Activated CD8-positive, alpha-beta memory T cell treated with anti-CD3 and anti-CD28 coated beads, Interleukin-2, amount 50 U/mL, for 1 hour (primary cell): ENCODE results near the gene REPS1.

Source experiments
- DNase-seq: peaks from one replicate; pipeline ENCODE4 v3.0.0-alpha.2; 2020; ENCODE audit errors: extremely low read depth

The REPS1 gene

DNA sequence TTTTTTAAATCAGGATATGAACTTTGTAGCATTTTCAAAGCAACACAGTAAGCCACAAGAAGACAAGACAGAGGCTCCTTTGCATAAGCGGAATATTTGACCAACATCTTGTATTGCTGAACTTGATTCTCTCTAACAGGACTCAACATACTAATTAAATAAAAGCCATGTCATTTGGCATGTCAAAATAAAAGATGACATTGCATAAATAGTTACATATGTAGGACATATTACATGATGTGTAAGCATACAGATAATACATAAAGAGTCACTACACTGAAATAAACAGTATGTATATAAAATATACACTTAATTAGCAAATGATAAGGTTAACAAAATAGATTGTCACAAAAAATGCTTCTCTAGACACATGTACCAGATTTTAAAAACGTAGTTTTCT, 62.2 kb downstream of the REPS1 start:
- DNase-seq: no peak

DNA sequence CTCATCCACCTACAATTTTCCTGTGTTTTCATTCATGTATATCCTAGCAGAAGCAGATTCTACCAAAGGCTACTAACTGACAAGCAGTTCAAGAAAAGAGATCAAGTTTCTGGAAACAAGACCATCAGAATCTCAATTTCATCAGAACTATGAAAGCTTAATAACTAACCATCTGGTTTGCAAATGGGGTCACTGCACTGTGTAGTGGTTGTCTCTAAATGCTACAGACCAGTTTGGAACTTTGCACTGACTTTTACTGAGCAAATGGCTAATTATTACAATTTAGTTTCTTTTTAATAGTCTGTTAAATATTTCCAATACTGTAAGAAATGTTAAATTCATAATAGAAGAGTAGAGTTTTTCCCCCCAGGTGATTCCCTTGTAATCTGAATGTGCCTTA, 64.5 kb downstream of the REPS1 start:
- DNase-seq: no peak

DNA sequence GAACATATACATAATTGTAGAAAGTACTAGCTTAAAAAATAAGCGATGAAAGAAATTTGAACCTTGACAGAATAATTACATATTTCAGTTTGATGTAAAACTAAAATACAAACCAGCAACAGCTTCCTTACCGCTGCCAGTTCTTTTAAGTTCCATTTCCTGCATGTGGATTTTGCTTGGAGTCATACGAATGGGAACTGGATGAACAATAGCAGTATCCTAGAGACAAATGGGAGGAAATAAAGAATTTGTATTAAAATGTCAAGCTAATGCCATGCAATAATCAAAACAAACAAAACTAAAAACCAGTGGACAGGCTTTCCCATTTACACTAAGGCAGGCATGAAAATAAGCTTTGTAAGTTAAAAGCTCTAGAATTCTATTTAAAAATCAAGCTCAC, 67.1 kb downstream of the REPS1 start:
- DNase-seq: no peak

GRCh38 chr6:138914701-138915100, 73.4 kb downstream of the REPS1 start:
- DNase-seq: no peak

GRCh38 chr6:138912308-138912707, 75.7 kb downstream of the REPS1 start:
- no peak for DNase-seq

DNA sequence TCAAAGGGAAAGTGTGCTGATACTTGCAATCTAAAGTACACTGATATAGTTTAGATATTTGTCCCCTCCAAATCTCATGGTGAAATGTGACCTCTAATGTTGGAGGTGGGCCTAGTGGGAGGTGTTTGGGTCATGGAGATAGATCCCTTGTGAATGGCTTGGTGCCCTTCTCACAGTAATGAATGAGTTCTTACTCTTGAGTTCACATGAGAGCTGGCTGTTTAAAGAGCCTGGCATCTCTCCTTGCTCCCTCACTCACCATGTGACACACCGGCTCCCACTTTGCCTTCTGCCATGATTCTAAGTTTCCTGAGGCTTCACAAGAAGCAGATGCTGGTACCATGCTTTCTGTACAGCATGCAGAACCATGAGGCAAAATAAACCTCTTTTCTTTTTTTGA, 78.1 kb downstream of the REPS1 start:
- DNase-seq: no peak

DNA sequence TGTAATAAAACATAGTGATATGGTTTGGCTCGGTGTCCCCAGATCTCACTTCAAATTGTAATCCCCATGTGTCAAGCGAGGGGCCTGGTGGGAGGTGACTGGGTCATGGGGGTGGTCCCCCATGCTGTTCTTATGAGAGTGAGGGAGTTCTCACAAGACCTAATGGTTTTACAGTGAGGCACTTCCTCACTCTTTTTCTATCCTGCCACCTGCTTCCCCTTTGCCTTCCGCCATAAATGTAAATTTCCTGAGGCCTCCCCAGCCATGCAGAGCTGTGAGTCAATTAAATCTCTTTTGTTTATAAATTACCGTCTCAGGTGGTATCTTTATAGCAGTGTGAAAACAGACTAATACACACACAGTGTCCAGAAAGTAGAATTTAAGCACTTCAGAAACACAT, 78.5 kb downstream of the REPS1 start:
- DNase-seq: no peak

DNA sequence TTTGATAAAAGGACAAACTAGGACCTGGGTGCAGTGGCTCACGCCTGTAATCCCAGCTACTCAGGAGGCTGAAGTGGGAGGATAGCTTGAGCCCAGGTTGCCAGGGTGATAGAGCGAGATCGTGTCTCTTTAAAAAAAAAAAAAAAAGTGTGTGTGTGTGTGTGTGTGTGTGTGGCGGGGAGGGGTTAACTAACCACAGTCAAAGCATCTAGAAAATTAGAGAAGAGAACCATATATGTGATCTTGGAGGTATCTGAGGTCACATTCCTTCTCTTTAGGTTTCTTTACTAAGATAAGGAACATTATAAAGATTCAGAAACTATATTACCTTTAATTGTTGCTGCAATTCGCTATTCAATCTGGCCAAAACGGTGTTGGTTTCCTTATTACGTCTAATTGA, 80.9 kb downstream of the REPS1 start:
- DNase-seq: no peak

GRCh38 chr6:138897031-138897430, 91.0 kb downstream of the REPS1 start:
- no peak for DNase-seq

- DNase-seq: no peak
Measured at GRCh38 chr6:138896104-138896756, 91.8 kb downstream of the REPS1 start.

- DNase-seq: no peak
Measured at GRCh38 chr6:138891255-138891986, 96.6 kb downstream of the REPS1 start.

GRCh38 chr6:138885156-138885819, 102.8 kb downstream of the REPS1 start:
- no peak for DNase-seq

GRCh38 chr6:138882369-138883017, 105.6 kb downstream of the REPS1 start:
- no peak for DNase-seq

GRCh38 chr6:138873191-138873590, 114.9 kb downstream of the REPS1 start:
- DNase-seq: no peak

GRCh38 chr6:138869398-138869797, 118.7 kb downstream of the REPS1 start:
- no peak for DNase-seq

- DNase-seq: no peak
Measured at GRCh38 chr6:138868181-138868580, 119.9 kb downstream of the REPS1 start.

GRCh38 chr6:138865480-138866109, 122.5 kb downstream of the REPS1 start:
- no peak for DNase-seq

DNA sequence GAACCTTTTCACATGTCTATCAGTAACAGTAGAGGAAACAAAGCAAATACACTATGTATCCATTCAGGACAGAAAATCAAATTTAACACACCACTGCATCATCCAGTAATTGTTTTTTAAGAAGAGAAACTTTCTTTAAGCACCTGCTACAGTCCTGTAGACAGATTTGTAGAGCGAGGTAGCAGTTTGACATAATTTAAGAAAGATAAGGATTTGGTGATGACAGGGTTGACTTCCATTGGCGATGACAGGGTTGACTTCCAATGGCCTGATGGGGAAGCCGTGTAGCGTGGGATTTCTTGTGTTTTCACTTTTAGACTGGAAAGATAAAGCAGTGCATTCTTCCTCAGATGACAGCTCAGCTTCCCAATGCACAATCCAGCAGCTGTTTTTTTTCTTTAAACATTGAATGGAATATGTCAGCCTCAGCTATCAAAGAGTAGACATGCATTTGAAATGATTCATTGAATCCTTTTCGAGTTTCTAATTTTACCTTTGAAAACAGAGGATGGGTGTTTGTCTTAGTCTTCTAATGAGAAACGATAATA, 123.6 kb downstream of the REPS1 start:
- no peak for DNase-seq

DNA sequence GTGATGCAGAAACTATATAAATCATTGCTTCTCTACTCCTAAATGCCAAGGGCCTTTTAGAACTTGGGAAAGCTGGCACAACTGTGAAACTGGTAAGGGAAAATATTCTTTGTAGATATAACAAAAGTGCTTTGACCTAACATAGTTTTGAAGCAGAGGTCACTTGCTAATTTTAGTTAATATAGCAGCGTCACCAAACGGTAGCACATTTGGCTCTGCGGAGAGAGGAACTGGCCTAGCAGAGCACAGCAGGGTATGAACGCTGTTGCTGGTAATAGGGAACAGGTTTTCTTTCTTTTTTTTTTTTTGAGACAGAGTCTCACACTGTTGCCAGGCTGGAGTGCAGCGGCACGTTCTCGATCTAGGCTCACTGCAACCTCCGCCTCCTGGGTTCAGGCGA, 124.7 kb downstream of the REPS1 start:
- DNase-seq: no peak

DNA sequence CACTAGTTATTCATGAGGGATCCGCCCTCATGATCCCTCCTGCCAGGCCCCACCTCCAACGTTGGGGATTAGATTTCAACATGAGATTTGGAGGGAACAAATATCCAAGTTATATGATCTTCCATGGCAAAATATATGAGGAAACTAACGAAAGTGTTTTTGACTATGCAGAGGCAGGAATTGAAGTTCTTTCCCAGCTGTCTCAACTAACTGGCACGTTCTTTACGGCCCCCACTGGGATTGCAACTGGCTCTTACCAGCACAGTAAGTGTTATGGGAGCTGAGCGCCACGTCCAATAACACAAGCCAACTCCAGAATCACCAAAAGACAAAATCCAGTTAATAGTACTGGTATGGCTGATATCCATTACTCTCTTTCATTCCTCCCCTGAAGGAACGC, 125.6 kb downstream of the REPS1 start:
- no peak for DNase-seq

- DNase-seq: no peak
Measured at GRCh38 chr6:138857775-138858174, 130.3 kb downstream of the REPS1 start.

- DNase-seq: no peak
Measured at GRCh38 chr6:138856654-138857053, 131.4 kb downstream of the REPS1 start.
